Activated T-cell treated with anti-CD3 and anti-CD28 coated beads, Interleukin-2, amount 50 U/mL, for 24 hours (primary cell): ENCODE data around the gene MGME1.

Source experiments
- DNase-seq: peaks from one replicate; pipeline ENCODE4 v3.0.0-alpha.2; 2020
- H3K27ac Mint-ChIP-seq: 2 replicates; pipeline ENCODE4 v1.8.0; 2020; ENCODE audit warnings: mild to moderate bottlenecking, mixed read lengths
- H3K27me3 Mint-ChIP-seq: 2 replicates; pipeline ENCODE4 v1.8.0; 2020; ENCODE audit warnings: mixed read lengths
- H3K36me3 Mint-ChIP-seq: 2 replicates; pipeline ENCODE4 v1.8.0; 2020; ENCODE audit warnings: low read depth, mixed read lengths
- H3K4me1 Mint-ChIP-seq: 2 replicates; pipeline ENCODE4 v1.8.0; 2020; ENCODE audit warnings: low read depth, mixed read lengths
- H3K4me3 Mint-ChIP-seq: 2 replicates; pipeline ENCODE4 v1.8.0; 2020; ENCODE audit warnings: mild to moderate bottlenecking, moderate library complexity, mixed read lengths
- H3K9me3 Mint-ChIP-seq: 2 replicates; pipeline ENCODE4 v1.8.0; 2020; ENCODE audit warnings: mixed read lengths

Gene MGME1

GRCh38 chr20:17961587-17961940 is 7.3 kb upstream of the MGME1 start:
- Mint-ChIP-seq H3K4me1 (peaks cover 89% of the 10 kb centered on the region), H3K27me3 (no peaks in the 10 kb centered on the region), H3K4me3 (peak overlapping the region; percentile 95), H3K27ac (peak overlapping the region; percentile 95), H3K9me3 (no peaks in the 10 kb centered on the region), H3K36me3 (peaks cover 96% of the 10 kb centered on the region)
- DNase-seq, result no peak

GRCh38 chr20:17963114-17963897 is 5.5 kb upstream of the MGME1 start:
- DNase-seq, result no peak
- H3K36me3 Mint-ChIP-seq, result peaks cover 97% of the 10 kb centered on the region

GRCh38 chr20:17964073-17964472 is 4.7 kb upstream of the MGME1 start:
- Mint-ChIP-seq H3K4me1 (peaks cover 68% of the 10 kb centered on the region), H3K4me3 (peak overlapping the region; percentile 95), H3K9me3 (no peaks in the 10 kb centered on the region), H3K27ac (peak overlapping the region; percentile 95), H3K27me3 (no peaks in the 10 kb centered on the region), H3K36me3 (peaks cover 97% of the 10 kb centered on the region)
- no peak for DNase-seq

More at GRCh38 chr20:17963114-17963897, 5.5 kb upstream of the MGME1 start:
- H3K4me3 Mint-ChIP-seq, result peak overlapping the region; percentile 95
- H3K27ac Mint-ChIP-seq, result peak overlapping the region; percentile 95
- peaks cover 75% of the 10 kb centered on the region for H3K4me1 Mint-ChIP-seq
- H3K9me3 Mint-ChIP-seq, result no peaks in the 10 kb centered on the region
- no peaks in the 10 kb centered on the region for H3K27me3 Mint-ChIP-seq

- H3K27ac Mint-ChIP-seq, result peak overlapping the region; percentile 95
- no peaks in the 10 kb centered on the region for H3K9me3 Mint-ChIP-seq
- peak overlapping the region; percentile 95 for H3K4me3 Mint-ChIP-seq
- peaks cover 97% of the 10 kb centered on the region for H3K36me3 Mint-ChIP-seq
- no peak for DNase-seq
- H3K4me1 Mint-ChIP-seq, result peaks cover 62% of the 10 kb centered on the region
- H3K27me3 Mint-ChIP-seq, result no peaks in the 10 kb centered on the region
Measured at GRCh38 chr20:17964632-17965031, 4.2 kb upstream of the MGME1 start.

- Mint-ChIP-seq H3K36me3 (peaks cover 97% of the 10 kb centered on the region), H3K4me3 (peak overlapping the region; percentile 95), H3K4me1 (peaks cover 62% of the 10 kb centered on the region), H3K9me3 (no peaks in the 10 kb centered on the region), H3K27me3 (no peaks in the 10 kb centered on the region), H3K27ac (peak overlapping the region; percentile 95)
- DNase-seq, result no peak
Measured at GRCh38 chr20:17965042-17965697, 3.6 kb upstream of the MGME1 start.

GRCh38 chr20:17966432-17967310 is 2.1 kb upstream of the MGME1 start:
- H3K36me3 Mint-ChIP-seq, result peaks cover 97% of the 10 kb centered on the region
- no peak for DNase-seq

GRCh38 chr20:17967521-17968365 is 1.1 kb upstream of the MGME1 start:
- H3K4me3 Mint-ChIP-seq, result peak overlapping the region; percentile 95
- DNase-seq, result no peak
- peaks cover 55% of the 10 kb centered on the region for H3K4me1 Mint-ChIP-seq
- no peaks in the 10 kb centered on the region for H3K9me3 Mint-ChIP-seq
- H3K27ac Mint-ChIP-seq, result peak overlapping the region; percentile 95
- peaks cover 98% of the 10 kb centered on the region for H3K36me3 Mint-ChIP-seq
- no peaks in the 10 kb centered on the region for H3K27me3 Mint-ChIP-seq

More at GRCh38 chr20:17966432-17967310, 2.1 kb upstream of the MGME1 start:
- Mint-ChIP-seq H3K4me1 (peaks cover 55% of the 10 kb centered on the region), H3K27ac (peak overlapping the region; percentile 95), H3K27me3 (no peaks in the 10 kb centered on the region), H3K9me3 (no peaks in the 10 kb centered on the region), H3K4me3 (peak overlapping the region; percentile 95)

- Mint-ChIP-seq H3K4me1 (peaks cover 53% of the 10 kb centered on the region), H3K4me3 (peak overlapping the region; percentile 95), H3K27me3 (no peaks in the 10 kb centered on the region), H3K36me3 (peaks cover 98% of the 10 kb centered on the region), H3K27ac (peak overlapping the region; percentile 95), H3K9me3 (no peaks in the 10 kb centered on the region)
- no peak for DNase-seq
Measured at GRCh38 chr20:17969278-17969883, 563 bp downstream of the MGME1 start.

- Mint-ChIP-seq H3K4me1 (peaks cover 51% of the 10 kb centered on the region), H3K36me3 (peaks cover 96% of the 10 kb centered on the region), H3K27ac (peak overlapping the region; percentile 95), H3K9me3 (no peaks in the 10 kb centered on the region), H3K4me3 (peak overlapping the region; percentile 95), H3K27me3 (no peaks in the 10 kb centered on the region)
- no peak for DNase-seq
Measured at GRCh38 chr20:17969884-17970409, 1.1 kb downstream of the MGME1 start.

- peak overlapping the region; percentile 33 for H3K27ac Mint-ChIP-seq
- H3K9me3 Mint-ChIP-seq, result no peaks in the 10 kb centered on the region
- H3K36me3 Mint-ChIP-seq, result peaks cover 94% of the 10 kb centered on the region
- no peak for DNase-seq
- peaks cover 41% of the 10 kb centered on the region for H3K4me1 Mint-ChIP-seq
- H3K27me3 Mint-ChIP-seq, result no peaks in the 10 kb centered on the region
- peak overlapping the region; percentile 95 for H3K4me3 Mint-ChIP-seq
Measured at GRCh38 chr20:17971300-17972013, 2.6 kb downstream of the MGME1 start.

GRCh38 chr20:17972121-17972520 is 3.3 kb downstream of the MGME1 start:
- Mint-ChIP-seq H3K9me3 (no peaks in the 10 kb centered on the region), H3K36me3 (peaks cover 94% of the 10 kb centered on the region), H3K4me3 (peak overlapping the region; percentile 95), H3K4me1 (peaks cover 41% of the 10 kb centered on the region), H3K27me3 (no peaks in the 10 kb centered on the region), H3K27ac (no peak overlapping the region)
- DNase-seq, result no peak

- no peaks in the 10 kb centered on the region for H3K9me3 Mint-ChIP-seq
- peaks cover 32% of the 10 kb centered on the region for H3K4me1 Mint-ChIP-seq
- H3K4me3 Mint-ChIP-seq, result no peak overlapping the region
- no peak for DNase-seq
- H3K36me3 Mint-ChIP-seq, result peaks cover 79% of the 10 kb centered on the region
- no peak overlapping the region for H3K27ac Mint-ChIP-seq
- H3K27me3 Mint-ChIP-seq, result no peaks in the 10 kb centered on the region
Measured at GRCh38 chr20:17976305-17976704, 7.5 kb downstream of the MGME1 start.
